22Rv1 (cell line): ENCODE results near the gene UGT3A1.

ENCODE experiments used
- ZFX ChIP-seq: fragments of 450-650 bp; IDR thresholded peaks from 2 replicates; pipeline ENCODE4 v1.6.1; 2017; ENCODE audit warnings: antibody characterized with exemption, borderline replicate concordance
- TF ChIP-seq, protein P1 (sequence below): fragments of 450-650 bp; IDR thresholded peaks from 2 replicates; pipeline ENCODE4 v1.5.1; 2017; ENCODE audit warnings: mild to moderate bottlenecking

DNA sequence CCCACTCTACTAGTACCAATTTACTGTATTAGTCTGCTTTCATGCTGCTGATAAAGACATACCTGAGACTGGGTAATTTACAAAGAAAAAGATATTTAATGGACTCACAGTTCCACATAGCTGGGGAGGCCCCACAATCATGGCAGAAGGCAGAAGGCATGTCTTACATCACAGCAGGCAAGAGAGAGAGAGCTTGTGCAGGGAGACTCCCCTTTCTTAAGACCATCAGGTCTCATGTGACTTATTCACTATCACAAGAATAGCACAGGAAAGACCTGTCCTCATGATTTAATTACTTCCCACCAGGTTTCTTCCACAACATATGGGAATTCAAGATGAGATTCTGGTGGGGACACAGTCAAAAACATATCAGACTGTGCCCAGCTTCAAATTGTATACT, 11.5 kb downstream of the UGT3A1 start:
- TF ChIP-seq, protein P1, sequence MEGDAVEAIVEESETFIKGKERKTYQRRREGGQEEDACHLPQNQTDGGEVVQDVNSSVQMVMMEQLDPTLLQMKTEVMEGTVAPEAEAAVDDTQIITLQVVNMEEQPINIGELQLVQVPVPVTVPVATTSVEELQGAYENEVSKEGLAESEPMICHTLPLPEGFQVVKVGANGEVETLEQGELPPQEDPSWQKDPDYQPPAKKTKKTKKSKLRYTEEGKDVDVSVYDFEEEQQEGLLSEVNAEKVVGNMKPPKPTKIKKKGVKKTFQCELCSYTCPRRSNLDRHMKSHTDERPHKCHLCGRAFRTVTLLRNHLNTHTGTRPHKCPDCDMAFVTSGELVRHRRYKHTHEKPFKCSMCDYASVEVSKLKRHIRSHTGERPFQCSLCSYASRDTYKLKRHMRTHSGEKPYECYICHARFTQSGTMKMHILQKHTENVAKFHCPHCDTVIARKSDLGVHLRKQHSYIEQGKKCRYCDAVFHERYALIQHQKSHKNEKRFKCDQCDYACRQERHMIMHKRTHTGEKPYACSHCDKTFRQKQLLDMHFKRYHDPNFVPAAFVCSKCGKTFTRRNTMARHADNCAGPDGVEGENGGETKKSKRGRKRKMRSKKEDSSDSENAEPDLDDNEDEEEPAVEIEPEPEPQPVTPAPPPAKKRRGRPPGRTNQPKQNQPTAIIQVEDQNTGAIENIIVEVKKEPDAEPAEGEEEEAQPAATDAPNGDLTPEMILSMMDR = no peak
- TF ChIP-seq ZFX = no peak
